Esophagus (tissue), 2 donors: ENCODE measurements around the gene AIF1. TPM values are rescaled to one million over a fixed set of nuclear protein-coding genes. Genes with fewer than 3 reads are reported as not detected.

Source experiments
- H3K27ac ChIP-seq, 2 donors: one replicate each; pipeline ENCODE4 v1.5.1; 2013; ENCODE audit warnings: low read depth in 2 of 2, mild to moderate bottlenecking in 2 of 2, inconsistent platforms in 1 of 2, low read length in 1 of 2, moderate library complexity in 1 of 2
- H3K27me3 ChIP-seq, 2 donors: one replicate each; pipeline ENCODE4 v1.6.1; 2013; ENCODE audit warnings: low read length in 2 of 2, control low read depth in 1 of 2, mild to moderate bottlenecking in 1 of 2; ENCODE audit not compliant: insufficient read depth in 2 of 2, control insufficient read depth in 1 of 2
- H3K36me3 ChIP-seq, 2 donors: one replicate each; pipeline ENCODE4 v1.6.1; 2013; ENCODE audit warnings: low read length in 1 of 2; ENCODE audit not compliant: control insufficient read depth in 2 of 2, insufficient read depth in 2 of 2
- H3K4me1 ChIP-seq, 2 donors: one replicate each; pipeline ENCODE4 v1.6.1; 2013; ENCODE audit warnings: low read length in 1 of 2; ENCODE audit not compliant: control insufficient read depth in 2 of 2, insufficient read depth in 2 of 2
- H3K4me3 ChIP-seq, 2 donors: one replicate each; pipeline ENCODE4 v1.5.1; 2013; ENCODE audit warnings: low read length in 2 of 2, mild to moderate bottlenecking in 2 of 2, low read depth in 1 of 2, moderate library complexity in 1 of 2
- H3K9me3 ChIP-seq, 2 donors: one replicate each; pipeline ENCODE4 v1.6.1; 2013; ENCODE audit warnings: mild to moderate bottlenecking in 2 of 2, low read depth in 1 of 2, low read length in 1 of 2, moderate library complexity in 1 of 2; ENCODE audit not compliant: control insufficient read depth in 2 of 2, insufficient read depth in 1 of 2
- WGBS, 2 donors: extraction: QIAGEN DNeasy Blood & Tissue Kit; methylation state at CpG; one replicate each; pipeline ENCODE4 v1.1.7; 2013; 5-methylcytosine and 5-hydroxymethylcytosine counted together
- polyA plus RNA-seq, 2 donors: library from polyadenylated mRNA; stranded (reverse); fragments of 200-250 nt; gene quantifications; one replicate each; pipeline ENCODE4 v1.2.3, GENCODE V29; 2013
- donor health status: healthy with polysubstance abuse.
- donor health status: Bipolar disorder and iron deficiency.

Gene AIF1
- polyA plus RNA-seq, 2 donors: 8.0 to 12.6 TPM

GRCh38 chr6:31639449-31639861 is 24.4 kb downstream of the AIF1 start:
- H3K27me3 ChIP-seq: no peaks in the 10 kb centered on the region
- H3K4me1 ChIP-seq: no peaks in the 10 kb centered on the region
- H3K27ac ChIP-seq: peak overlapping the region in 1 of 2 donors; percentile 8
- 73 to 78% methylated on average over 10 of the region's 10 CpGs for WGBS, 2 donors
- H3K36me3 ChIP-seq: peaks cover 65 to 66% of the 10 kb centered on the region in 2 donors
- no peaks in the 10 kb centered on the region for H3K9me3 ChIP-seq
- no peak overlapping the region for H3K4me3 ChIP-seq

DNA sequence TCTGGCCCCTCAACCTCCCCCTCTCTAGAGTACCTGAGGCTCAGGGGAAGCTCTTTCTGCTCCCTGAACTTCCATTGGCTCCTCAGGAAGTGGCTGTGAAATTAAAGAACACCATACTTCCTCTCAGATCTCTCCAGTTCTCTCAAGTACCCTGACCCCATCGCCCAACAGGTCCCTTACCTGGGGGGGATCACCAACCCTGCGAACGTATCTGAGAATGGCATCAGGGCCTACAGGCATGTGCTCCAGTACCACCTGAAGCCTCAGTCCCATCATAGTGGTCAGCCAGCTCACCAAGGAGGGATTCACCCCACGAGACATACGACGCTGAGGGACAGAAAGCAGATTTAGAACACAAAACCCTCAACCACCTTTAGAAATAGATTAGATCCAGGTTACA is 25.6 kb downstream of the AIF1 start:
- peaks cover 65 to 66% of the 10 kb centered on the region in 2 donors for H3K36me3 ChIP-seq
- 94 to 95% methylated on average over 6 of the region's 6 CpGs for WGBS, 2 donors

DNA sequence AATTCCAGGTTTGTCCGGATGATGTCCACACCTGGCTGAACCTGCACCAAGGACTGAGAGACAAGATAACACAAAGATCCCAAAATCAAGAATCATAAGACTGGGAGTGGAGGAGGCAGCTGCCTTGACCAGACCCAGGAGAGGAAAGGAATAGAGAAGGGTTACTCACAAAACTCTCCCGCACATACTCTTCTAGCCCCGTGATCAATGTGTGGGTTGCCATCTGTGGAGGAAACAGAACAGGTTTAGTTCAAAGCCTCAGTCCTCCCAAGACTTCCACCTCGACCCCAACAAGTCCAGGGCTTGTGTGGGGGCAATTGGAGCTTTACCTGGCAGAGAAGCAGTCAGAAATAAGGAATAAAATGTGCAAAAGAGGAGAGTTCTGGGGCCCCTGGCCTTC is 26.3 kb downstream of the AIF1 start:
- Histone ChIP-seq H3K27me3 (no peaks in the 10 kb centered on the region), H3K36me3 (peaks cover 59 to 67% of the 10 kb centered on the region in 2 donors), H3K4me1 (peaks cover 0 to 2% of the 10 kb centered on the region in 2 donors), H3K4me3 (no peak overlapping the region), H3K9me3 (no peaks in the 10 kb centered on the region), H3K27ac (no peak overlapping the region)
- 85 to 90% methylated on average over 4 of the region's 4 CpGs for WGBS, 2 donors

More for the DNA sequence above, 25.6 kb downstream of the AIF1 start:
- Histone ChIP-seq H3K4me3 (no peak overlapping the region), H3K9me3 (no peaks in the 10 kb centered on the region), H3K4me1 (peaks cover 0 to 2% of the 10 kb centered on the region in 2 donors), H3K27me3 (no peaks in the 10 kb centered on the region), H3K27ac (no peak overlapping the region)

GRCh38 chr6:31642798-31643570 is 27.9 kb downstream of the AIF1 start:
- no peaks in the 10 kb centered on the region for H3K9me3 ChIP-seq
- no peaks in the 10 kb centered on the region for H3K27me3 ChIP-seq
- H3K36me3 ChIP-seq: peaks cover 53 to 65% of the 10 kb centered on the region in 2 donors
- H3K4me1 ChIP-seq: peaks cover 0 to 2% of the 10 kb centered on the region in 2 donors
- WGBS, 2 donors: 88 to 91% methylated on average over 6 of the region's 6 CpGs
- no peak overlapping the region for H3K27ac ChIP-seq
- H3K4me3 ChIP-seq: no peak overlapping the region

DNA sequence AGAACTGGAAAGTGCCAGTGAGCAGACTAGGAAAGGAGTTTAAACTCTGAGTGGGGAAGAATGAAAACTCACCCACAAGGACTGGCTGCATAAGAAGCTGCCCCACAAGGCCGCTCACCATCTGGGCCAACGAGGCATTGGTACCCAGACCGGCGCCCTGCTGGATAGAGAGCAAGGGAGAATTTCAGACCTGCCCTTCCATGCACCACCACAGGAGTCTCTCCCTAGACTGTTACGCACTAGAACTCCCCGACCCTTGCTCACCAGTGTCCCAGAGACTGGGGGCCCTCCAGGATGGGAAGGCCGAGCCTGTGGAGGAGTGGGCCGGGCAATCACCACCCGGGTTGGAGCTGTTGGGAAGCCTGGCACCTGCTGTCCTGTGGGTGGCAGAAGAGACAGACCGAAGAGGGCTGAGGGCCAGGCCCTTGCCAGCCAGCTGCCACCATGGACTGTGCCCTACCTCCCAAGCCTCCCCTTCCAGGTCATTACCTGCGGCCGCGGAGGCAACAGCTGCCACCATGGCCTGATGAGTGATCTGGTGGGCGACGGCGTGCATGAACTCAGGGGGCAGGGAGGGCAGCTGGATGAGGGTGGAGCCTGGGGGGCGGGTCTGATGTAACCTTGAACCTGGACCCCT is 28.9 kb downstream of the AIF1 start:
- H3K9me3 ChIP-seq: no peaks in the 10 kb centered on the region

GRCh38 chr6:31645325-31645724 is 30.3 kb downstream of the AIF1 start:
- WGBS, 2 donors: 95% methylated on average over 9 of the region's 9 CpGs
- H3K4me3 ChIP-seq: no peak overlapping the region
- no peaks in the 10 kb centered on the region for H3K27me3 ChIP-seq
- H3K9me3 ChIP-seq: no peaks in the 10 kb centered on the region
- peaks cover 47 to 67% of the 10 kb centered on the region in 2 donors for H3K36me3 ChIP-seq
- H3K4me1 ChIP-seq: peaks cover 0 to 2% of the 10 kb centered on the region in 2 donors
- H3K27ac ChIP-seq: no peak overlapping the region

More for the DNA sequence above, 28.9 kb downstream of the AIF1 start:
- WGBS, 2 donors: 88 to 91% methylated on average over 15 to 17 of the region's 17 CpGs
- Histone ChIP-seq H3K4me3 (no peak overlapping the region), H3K36me3 (peaks cover 57 to 72% of the 10 kb centered on the region in 2 donors), H3K27me3 (no peaks in the 10 kb centered on the region), H3K4me1 (peaks cover 0 to 2% of the 10 kb centered on the region in 2 donors), H3K27ac (no peak overlapping the region)

DNA sequence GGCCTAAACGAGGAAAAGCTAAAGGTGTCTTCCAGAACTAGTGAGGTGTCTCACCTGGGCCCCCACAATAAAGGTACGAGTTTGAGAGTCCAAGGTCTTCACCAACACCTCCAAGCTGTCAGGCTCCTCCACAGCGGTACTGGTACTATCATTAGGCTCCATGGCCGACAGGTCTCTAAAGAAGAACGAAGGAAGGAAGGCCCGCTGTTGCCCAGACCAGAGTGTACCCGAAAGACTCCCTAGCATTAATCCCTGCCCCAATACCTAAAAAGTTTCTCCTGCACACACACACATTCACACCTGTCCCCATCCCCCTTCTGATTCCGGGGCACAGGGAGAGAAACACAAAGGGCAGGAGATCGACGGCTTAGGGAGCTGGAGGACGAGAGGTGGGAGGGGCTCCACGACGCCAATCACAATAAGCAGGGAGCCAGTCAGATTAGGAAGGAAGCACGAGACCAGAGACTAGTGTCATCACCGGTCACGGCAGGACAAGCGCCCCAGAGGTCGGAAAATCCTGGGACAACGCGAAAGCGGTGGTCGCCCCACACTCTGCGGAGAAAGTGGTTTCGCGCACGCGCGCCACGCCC is 36.7 kb downstream of the AIF1 start:
- H3K27ac ChIP-seq: peak overlapping the region; percentile 99 to 100
- H3K4me3 ChIP-seq: peak overlapping the region; percentile 64 to 76
- H3K36me3 ChIP-seq: peaks cover 15 to 22% of the 10 kb centered on the region in 2 donors
- 1 to 2% methylated on average over 29 of the region's 29 CpGs for WGBS, 2 donors
- no peaks in the 10 kb centered on the region for H3K27me3 ChIP-seq
- peaks cover 0 to 5% of the 10 kb centered on the region in 2 donors for H3K4me1 ChIP-seq
- no peaks in the 10 kb centered on the region for H3K9me3 ChIP-seq

DNA sequence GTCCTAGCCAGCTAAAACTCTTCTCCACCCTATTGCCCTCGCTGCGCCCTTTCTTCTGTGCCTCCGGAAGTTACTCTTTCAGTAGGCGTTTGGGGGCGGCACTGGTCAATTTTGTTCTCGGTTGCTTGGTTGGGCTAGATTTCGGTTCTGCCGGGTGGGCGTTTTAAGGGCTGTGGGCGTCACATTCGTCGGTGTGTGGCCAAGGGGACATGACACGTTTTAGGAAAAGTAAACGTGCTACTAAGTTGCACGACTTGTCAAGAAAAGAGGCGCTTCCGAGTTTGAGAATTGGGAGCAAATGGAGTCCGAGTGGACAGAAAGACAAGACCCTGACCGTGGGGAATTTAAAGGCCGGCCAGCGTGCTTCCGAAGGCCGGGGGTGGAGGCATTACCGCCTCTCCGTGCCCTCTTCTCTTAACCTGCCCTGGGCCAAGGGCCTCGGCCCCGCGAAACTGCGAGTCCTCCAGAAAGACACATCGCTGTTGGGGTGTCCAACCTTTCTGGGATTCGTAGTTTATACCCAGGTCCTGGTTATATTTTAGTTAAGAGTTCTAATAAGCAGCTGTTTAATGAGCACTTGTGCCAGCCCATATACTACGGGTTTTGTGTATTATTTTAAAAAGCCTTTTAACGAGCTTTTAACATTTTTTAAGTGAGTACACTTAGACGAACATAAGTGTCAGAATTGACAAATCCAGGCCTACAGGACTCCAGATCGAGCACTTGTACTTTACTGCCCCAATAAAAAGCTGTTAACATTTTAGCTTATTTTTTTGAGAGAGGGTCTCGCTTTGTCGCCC is 38.1 kb downstream of the AIF1 start:
- no peaks in the 10 kb centered on the region for H3K9me3 ChIP-seq
- peak overlapping the region; percentile 99 to 100 for H3K27ac ChIP-seq
- peaks cover 0 to 5% of the 10 kb centered on the region in 2 donors for H3K4me1 ChIP-seq
- 7 to 8% methylated on average over 37 of the region's 37 CpGs for WGBS, 2 donors
- H3K27me3 ChIP-seq: no peaks in the 10 kb centered on the region
- peak overlapping the region; percentile 64 to 76 for H3K4me3 ChIP-seq
- peaks cover 10 to 18% of the 10 kb centered on the region in 2 donors for H3K36me3 ChIP-seq
